Colonic mucosa (tissue), 4 donors: Measurements from ENCODE around the gene UVSSA. TPM values are rescaled to one million over a fixed set of nuclear protein-coding genes. Genes with fewer than 3 reads are reported as not detected.

Source experiments
- DNase-seq: peaks from one replicate; pipeline ENCODE4 v3.0.0-alpha.2; 2020
- H3K27ac ChIP-seq: fragments of 200-600 bp; one replicate; pipeline ENCODE4 v1.8.0; 2021
- H3K27me3 ChIP-seq: fragments of 200-600 bp; one replicate; pipeline ENCODE4 v1.8.0; 2021
- H3K36me3 ChIP-seq: fragments of 200-600 bp; one replicate; pipeline ENCODE4 v1.8.0; 2021
- H3K4me1 ChIP-seq: fragments of 200-600 bp; one replicate; pipeline ENCODE4 v1.8.0; 2021; ENCODE audit warnings: mild to moderate bottlenecking
- H3K4me3 ChIP-seq: fragments of 200-600 bp; one replicate; pipeline ENCODE4 v1.8.0; 2021
- H3K9ac ChIP-seq, 2 donors: one replicate each; pipeline ENCODE4 v1.7.0; 2013; ENCODE audit warnings: control low read depth in 2 of 2, low read depth in 2 of 2, low read length in 2 of 2
- H3K9me3 ChIP-seq: fragments of 200-600 bp; one replicate; pipeline ENCODE4 v1.8.0; 2021
- intact Hi-C: fragments of 100-400 bp; cut with DNase I; formaldehyde crosslinking; loops from one replicate; pipeline ENCODE4 v1.14.1; 2022
- total RNA-seq, 2 donors: library from RNA; stranded (reverse); fragmentation: NEBNext Ultra II Directional in 1 of 2; extraction: Animal tissue kit (Norgen Biotek cat#: 25700) in 1 of 2; gene quantifications; one replicate each; pipeline ENCODE4 v1.2.1, GENCODE V29; 2021
- TF ChIP-seq, protein P1 (sequence below): fragments of 200-600 bp; IDR thresholded peaks from one replicate; pipeline ENCODE4 v1.8.0; 2022; ENCODE audit warnings: antibody characterized with exemption, mild to moderate bottlenecking
- donor health status: healthy.
- donor health status: DM: no; HTN: no; CAD: no.
- donor health status: DM: no; HTN: no; CAD: no.

UVSSA gene
- total RNA-seq, 2 donors from 2014 or later: 16.7 to 55.7 TPM

DNA sequence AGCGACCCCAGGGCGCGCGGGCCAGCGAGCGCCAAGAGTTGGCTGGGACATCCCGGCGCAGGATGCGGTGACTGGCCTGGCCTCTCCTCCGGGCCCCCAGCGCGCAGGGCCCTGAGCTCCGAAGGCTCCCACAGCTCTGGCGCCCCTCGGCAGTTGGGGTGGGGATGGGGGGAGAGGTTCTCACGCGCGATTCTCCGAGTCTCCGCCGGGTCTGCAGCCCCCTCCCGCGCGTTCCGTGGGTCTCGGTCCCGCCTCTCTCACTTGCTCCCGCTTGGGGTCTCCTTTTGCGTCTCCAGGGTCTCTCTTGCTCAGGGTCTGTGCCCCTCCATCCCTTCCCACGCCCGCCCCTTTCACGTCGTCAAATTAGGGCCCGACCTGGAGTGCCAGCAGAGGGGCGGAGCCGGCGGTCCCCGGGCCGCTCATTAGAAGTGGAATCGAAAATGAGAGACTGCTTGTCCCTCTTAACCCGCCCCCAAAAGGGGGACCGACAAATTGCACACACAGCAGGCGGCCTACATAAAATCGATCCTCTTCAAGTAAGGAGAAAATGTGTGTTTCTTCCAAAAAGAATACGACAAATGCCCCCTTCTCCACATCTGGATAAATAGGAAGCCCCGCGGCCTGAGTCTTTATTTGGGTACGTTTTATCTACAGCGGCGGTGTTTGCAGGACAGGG lies 60.1 kb downstream of the UVSSA start:
- no peak overlapping the region for H3K4me3 ChIP-seq
- no peaks in the 10 kb centered on the region for H3K9me3 ChIP-seq
- DNase-seq: peak; percentile 14
- no peak overlapping the region for H3K9ac ChIP-seq
- intact Hi-C loops: no loop called here
- no peaks in the 10 kb centered on the region for H3K4me1 ChIP-seq
- H3K27me3 ChIP-seq: peaks cover 82% of the 10 kb centered on the region
- H3K27ac ChIP-seq: no peak overlapping the region
- TF ChIP-seq, protein P1, sequence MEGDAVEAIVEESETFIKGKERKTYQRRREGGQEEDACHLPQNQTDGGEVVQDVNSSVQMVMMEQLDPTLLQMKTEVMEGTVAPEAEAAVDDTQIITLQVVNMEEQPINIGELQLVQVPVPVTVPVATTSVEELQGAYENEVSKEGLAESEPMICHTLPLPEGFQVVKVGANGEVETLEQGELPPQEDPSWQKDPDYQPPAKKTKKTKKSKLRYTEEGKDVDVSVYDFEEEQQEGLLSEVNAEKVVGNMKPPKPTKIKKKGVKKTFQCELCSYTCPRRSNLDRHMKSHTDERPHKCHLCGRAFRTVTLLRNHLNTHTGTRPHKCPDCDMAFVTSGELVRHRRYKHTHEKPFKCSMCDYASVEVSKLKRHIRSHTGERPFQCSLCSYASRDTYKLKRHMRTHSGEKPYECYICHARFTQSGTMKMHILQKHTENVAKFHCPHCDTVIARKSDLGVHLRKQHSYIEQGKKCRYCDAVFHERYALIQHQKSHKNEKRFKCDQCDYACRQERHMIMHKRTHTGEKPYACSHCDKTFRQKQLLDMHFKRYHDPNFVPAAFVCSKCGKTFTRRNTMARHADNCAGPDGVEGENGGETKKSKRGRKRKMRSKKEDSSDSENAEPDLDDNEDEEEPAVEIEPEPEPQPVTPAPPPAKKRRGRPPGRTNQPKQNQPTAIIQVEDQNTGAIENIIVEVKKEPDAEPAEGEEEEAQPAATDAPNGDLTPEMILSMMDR: no peak
- H3K36me3 ChIP-seq: no peaks in the 10 kb centered on the region

DNA sequence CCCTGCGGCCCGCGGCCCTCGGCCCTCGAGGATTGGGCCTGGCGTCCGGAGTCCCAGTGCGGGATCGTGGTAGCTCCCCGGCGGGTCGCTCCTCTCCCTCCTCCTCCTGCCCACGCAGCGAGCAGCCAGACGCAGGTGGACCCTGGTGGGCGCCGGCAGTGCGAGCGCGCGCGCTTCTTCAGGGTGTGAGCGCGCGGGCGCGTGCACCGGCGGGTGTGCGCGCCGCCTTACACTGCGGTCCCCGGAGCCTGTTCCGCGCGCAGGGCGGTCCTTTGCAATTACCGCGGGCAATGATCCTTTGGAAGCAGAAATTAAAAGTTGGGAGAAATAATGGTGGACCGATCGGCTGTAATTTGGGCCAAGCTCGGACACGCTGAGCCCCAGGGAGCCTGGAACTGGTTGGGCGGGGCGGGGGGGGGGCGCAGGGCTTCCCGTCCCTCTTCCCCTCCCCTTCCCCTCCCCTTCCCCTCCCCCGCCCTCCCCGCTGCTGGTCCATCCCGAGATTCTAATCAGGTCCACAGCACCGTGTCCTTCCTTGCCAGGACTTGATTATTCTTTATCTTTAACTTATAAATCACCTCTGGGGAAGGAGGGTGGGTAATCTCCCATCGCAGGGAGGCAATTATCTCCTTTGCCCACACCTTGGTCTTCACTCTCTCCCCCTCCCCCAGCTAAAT lies 60.8 kb downstream of the UVSSA start:
- TF ChIP-seq, protein P1: no peak
- Histone ChIP-seq H3K36me3 (no peaks in the 10 kb centered on the region), H3K4me1 (no peaks in the 10 kb centered on the region), H3K27me3 (peaks cover 75% of the 10 kb centered on the region), H3K9me3 (no peaks in the 10 kb centered on the region), H3K27ac (no peak overlapping the region), H3K9ac (no peak overlapping the region), H3K4me3 (no peak overlapping the region)
- no peak for DNase-seq
- intact Hi-C loops: no loop called here

DNA sequence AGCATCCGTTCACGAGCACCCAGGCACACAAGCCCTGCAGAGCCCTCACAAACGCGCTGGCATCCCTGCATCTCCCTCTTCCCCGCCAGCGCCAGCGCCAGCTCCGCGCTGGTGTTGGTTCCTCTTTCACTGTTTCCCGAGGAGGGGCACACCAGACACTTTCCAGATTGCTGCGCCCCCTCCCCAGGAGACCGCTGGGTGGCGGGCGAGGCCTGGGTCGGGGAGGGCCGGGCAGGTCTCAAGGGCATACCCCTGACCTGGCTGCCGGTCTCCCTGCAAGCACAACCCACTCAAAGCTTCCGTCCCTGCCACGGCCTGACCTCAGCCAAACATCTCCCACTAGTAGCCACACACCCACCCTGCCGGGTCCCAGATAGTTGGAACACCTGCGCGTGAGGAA lies 61.4 kb downstream of the UVSSA start:
- TF ChIP-seq, protein P1: no peak

DNA sequence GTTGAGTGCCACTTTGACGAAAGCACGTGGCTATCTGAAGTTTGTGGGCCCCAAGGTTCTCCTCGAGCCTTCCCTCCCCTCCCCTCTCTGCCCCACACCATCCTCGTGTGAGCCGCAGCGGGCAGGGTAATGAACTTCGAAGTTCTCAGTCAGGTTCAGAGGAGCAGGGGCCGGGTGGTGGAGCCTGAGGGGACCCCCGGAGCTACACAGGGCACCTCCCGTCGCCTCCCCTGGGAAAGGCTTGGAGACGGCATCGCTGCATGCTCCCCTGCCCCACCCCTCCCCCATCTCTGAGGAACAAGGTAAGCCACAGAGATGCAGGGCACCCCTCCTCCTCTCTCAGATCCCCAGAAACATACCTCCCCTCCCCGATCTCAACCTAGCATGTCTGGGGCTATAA lies 62.1 kb downstream of the UVSSA start:
- no peak overlapping the region for H3K9ac ChIP-seq
- DNase-seq: no peak
- H3K4me1 ChIP-seq: no peaks in the 10 kb centered on the region
- no peak overlapping the region for H3K27ac ChIP-seq
- H3K36me3 ChIP-seq: no peaks in the 10 kb centered on the region
- intact Hi-C loops: no loop called here
- H3K27me3 ChIP-seq: peaks cover 74% of the 10 kb centered on the region
- TF ChIP-seq, protein P1: no peak
- no peaks in the 10 kb centered on the region for H3K9me3 ChIP-seq
- no peak overlapping the region for H3K4me3 ChIP-seq

More for the DNA sequence above, 61.4 kb downstream of the UVSSA start:
- H3K27me3 ChIP-seq: peaks cover 74% of the 10 kb centered on the region
- no peak overlapping the region for H3K4me3 ChIP-seq
- no peaks in the 10 kb centered on the region for H3K9me3 ChIP-seq
- intact Hi-C loops: no loop called here
- no peak overlapping the region for H3K9ac ChIP-seq
- H3K36me3 ChIP-seq: no peaks in the 10 kb centered on the region
- H3K27ac ChIP-seq: no peak overlapping the region
- no peaks in the 10 kb centered on the region for H3K4me1 ChIP-seq
- no peak for DNase-seq

DNA sequence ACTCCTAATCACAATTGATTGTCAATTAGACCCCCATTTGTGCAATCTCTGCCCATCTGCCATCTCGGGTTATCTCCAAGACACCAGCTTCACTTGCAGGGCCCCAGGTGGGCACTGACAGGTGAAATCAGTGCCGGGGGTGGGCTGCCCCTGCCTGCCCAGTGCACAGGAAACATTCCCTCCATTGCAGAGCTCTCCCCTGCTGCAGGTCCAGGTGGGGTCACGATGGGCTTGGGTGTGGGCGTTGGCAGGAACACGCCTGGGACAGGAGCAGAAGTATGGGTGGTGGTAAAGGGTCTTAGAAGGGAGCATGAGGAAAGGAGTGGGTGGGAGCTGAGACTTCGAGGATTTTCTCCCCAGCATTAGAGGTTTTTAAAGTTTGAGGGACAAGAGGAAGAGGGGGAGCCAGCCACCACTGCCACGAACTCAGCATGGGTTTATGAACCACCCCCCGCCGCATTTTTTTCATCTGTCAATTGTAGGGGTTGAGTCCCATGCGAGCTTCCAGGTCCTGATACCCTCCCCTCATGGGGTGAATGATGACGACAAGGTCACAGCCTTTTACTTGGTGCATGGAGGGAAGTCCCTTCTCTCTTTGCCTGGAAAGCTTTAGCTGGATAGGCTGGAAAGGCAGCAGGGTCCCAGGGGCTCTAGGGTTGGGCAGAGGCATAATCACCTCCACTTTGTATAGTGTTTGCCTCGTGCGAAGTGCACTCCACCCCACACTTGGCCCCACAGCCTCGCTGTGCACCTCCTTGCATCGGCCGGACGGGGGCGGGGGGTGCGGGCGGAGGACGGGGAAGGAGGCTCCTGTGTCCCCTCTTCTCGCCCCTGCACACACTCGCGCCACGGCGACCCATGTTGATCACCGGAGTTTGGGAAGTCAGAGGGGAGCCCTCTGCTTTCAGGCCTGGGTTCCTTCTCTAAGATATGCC lies 62.8 kb downstream of the UVSSA start:
- no peaks in the 10 kb centered on the region for H3K36me3 ChIP-seq
- TF ChIP-seq, protein P1: no peak
- intact Hi-C loops: no loop called here
- H3K9me3 ChIP-seq: no peaks in the 10 kb centered on the region
- no peak overlapping the region for H3K9ac ChIP-seq
- H3K4me1 ChIP-seq: no peaks in the 10 kb centered on the region
- DNase-seq: peak; percentile 15
- no peak overlapping the region for H3K4me3 ChIP-seq
- H3K27ac ChIP-seq: no peak overlapping the region
- H3K27me3 ChIP-seq: peaks cover 68% of the 10 kb centered on the region
